Breast epithelium (tissue), 3 donors: ENCODE data around the gene IMPG1.

Experiments
- CTCF ChIP-seq, 3 donors: fragments of 450-650 bp; IDR thresholded peaks; one replicate each; pipeline ENCODE4 v1.5.1; 2016 to 2017; ENCODE audit warnings: antibody characterized with exemption in 3 of 3, mild to moderate bottlenecking in 3 of 3, moderate library complexity in 3 of 3
- POLR2A ChIP-seq: fragments of 450-650 bp; IDR thresholded peaks from one replicate; pipeline ENCODE4 v1.6.1; 2016; ENCODE audit warnings: antibody characterized with exemption, mild to moderate bottlenecking, moderate library complexity

GRCh38 chr6:75991941-75992340, 80.5 kb downstream of the IMPG1 start:
- no peak for TF ChIP-seq CTCF (IDR thresholded peaks at IDR 0.05)
- TF ChIP-seq POLR2A, result no peak
